ENCODE results near the gene EIPR1.

Gene EIPR1

DNA sequence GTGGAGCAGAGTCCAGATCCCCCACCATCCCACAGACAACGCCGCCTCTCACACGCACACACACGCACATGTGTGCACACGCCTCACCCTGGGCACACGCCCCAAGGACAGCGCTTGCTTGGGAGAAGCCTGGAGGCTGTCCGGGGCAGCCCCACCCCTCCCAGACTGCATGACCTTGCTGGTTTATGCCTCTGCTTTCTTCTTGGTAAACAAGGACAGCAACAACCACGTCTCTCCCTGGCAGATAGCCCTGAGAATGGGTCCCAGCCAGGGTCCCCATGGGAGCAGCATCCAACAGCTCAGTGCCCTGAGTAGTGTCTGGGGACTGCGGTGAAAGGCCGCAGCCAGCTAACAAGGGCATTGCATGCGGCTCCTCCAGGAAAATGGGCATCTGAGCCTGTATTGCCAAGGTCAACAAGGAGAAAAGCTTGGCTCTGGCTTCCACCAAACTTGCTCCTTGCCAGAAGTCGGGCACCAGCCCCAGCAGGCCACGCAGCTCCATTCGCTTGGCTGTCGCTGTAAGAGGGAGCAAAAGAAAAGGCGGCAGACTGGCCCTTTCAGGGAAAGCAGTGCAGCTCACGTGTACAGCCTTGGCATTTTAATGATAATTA lies 234.6 kb downstream of the EIPR1 start:
- DNase-seq: peak; percentile 68

DNA sequence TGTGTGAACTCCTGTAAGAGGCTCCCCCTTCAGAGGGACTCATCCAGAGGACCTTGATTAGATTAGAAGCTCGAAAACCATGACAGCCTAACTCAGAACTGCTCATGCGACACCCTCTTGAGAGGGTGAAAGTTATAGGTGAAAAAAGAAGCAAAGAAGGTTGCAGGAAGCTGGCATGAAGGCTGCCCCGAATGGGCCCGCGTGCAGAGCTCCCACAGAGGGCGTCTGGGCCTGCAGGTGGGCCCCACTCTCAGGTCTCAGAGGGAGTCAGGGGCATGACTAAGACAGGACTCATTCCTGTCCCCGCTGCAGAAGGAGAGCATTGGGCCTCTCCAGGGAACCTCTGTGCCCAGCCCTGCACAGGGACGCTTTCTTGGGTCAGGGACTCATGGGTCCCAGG lies 235.4 kb downstream of the EIPR1 start:
- DNase-seq: no peak

DNA sequence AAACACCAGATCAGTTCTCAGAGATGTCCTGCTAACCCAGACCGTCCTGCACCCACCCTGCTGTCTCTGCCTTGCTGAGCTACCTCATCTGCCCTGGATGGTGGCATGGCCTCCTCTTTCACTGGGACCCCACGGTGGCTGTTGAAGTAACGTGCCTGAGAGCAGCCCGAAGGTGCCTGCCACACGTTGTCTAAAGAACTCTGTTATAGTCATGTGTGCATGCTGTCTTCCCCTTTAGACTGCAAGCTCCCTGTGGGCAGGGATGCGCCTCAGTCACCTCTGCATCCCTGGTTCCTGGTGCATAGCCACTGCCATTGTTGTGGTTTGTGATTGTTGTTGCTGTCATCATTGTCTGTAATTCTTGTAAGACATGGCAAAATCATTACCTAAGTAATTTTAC lies 235.9 kb downstream of the EIPR1 start:
- no peak for DNase-seq

DNA sequence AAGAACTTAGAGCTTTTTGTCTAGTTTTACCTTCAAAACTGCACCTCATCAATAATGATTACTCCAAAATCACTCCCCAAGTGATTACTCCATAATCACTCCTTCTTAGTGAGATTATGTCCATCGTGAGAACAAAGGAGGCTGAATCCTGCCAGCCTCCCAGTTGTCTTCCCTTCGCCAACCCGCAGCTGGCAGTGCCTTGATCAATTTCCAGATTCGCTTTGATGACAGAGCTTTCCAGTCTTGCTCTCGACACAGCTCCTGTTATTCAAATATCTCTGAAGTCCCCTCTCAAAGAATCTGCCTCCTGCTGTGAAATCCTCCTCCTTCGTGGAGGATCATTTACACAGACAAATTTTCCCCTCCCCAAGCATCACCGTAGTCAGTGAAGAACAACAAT lies 237.7 kb downstream of the EIPR1 start:
- no peak for DNase-seq

Data from NCI-H446 treated with DMSO at 0.1 percent for 48 hours (cell line).